PC-9 (cell line): Measurements from ENCODE around the gene SYNGR4.

ENCODE experiments used
- EZH2 ChIP-seq: fragments of 200-600 bp; sonication (generic); IDR thresholded peaks from 2 replicates; pipeline ENCODE4 v1.8.0; 2017; ENCODE audit warnings: antibody characterized with exemption, low read depth
- TF ChIP-seq, protein P1 (sequence below): fragments of 200-600 bp; sonication (generic); conservative IDR thresholded peaks from 2 replicates; pipeline ENCODE4 v1.6.1; 2017; ENCODE audit warnings: mixed run types, antibody characterized with exemption, mild to moderate bottlenecking, moderate library complexity

DNA sequence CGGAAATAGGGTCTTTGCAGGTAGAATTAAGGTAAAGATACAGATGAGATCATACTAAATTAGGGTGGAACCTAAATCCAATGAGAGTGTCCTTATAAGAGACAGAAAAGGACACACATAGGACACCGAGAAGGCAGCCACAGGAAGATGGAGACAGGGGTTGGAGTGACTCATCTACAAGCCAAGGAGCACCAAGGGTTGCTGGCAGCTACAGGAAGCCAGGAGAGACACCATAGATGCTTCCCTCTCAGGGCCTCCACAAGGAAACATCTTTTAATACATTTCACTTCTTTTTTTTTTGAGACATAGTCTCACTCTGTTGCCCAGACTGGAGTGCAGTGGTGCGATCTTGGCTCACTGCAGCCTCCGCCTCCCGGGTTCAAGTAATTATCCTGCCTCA is 10.5 kb upstream of the SYNGR4 start:
- TF ChIP-seq, protein P1, sequence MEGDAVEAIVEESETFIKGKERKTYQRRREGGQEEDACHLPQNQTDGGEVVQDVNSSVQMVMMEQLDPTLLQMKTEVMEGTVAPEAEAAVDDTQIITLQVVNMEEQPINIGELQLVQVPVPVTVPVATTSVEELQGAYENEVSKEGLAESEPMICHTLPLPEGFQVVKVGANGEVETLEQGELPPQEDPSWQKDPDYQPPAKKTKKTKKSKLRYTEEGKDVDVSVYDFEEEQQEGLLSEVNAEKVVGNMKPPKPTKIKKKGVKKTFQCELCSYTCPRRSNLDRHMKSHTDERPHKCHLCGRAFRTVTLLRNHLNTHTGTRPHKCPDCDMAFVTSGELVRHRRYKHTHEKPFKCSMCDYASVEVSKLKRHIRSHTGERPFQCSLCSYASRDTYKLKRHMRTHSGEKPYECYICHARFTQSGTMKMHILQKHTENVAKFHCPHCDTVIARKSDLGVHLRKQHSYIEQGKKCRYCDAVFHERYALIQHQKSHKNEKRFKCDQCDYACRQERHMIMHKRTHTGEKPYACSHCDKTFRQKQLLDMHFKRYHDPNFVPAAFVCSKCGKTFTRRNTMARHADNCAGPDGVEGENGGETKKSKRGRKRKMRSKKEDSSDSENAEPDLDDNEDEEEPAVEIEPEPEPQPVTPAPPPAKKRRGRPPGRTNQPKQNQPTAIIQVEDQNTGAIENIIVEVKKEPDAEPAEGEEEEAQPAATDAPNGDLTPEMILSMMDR = no peak
- no peak for TF ChIP-seq EZH2
